HL-60 (cell line): ENCODE data around the gene BACH1.

Source experiments
- DNase-seq, 2 experiments: peaks; one replicate each; pipeline ENCODE4 v3.0.0-alpha.2; 2010 to 2020; ENCODE audit warnings: low read depth in 1 of 2, low spot score in 1 of 2
- H3K27ac ChIP-seq: fragments of 250-450 bp; sonication (Bioruptor Pico); replicated peaks from 2 replicates; pipeline ENCODE4 v1.5.1; 2020; ENCODE audit warnings: mild to moderate bottlenecking, moderate library complexity
- H3K27me3 ChIP-seq: fragments of 250-450 bp; sonication (Bioruptor Pico); 2 replicates; pipeline ENCODE4 v1.5.1; 2021; ENCODE audit warnings: mild to moderate bottlenecking, moderate library complexity; ENCODE audit not compliant: insufficient read depth, poor library complexity, severe bottlenecking
- H3K4me3 ChIP-seq: replicated peaks from 2 replicates; pipeline ENCODE4 v1.5.1; 2011; ENCODE audit warnings: mild to moderate bottlenecking, control low read depth, low read length; ENCODE audit not compliant: insufficient read depth
- GABPA ChIP-seq: IDR thresholded peaks from 2 replicates; pipeline ENCODE4 v1.6.1; 2012; ENCODE audit warnings: low read depth
- POLR2AphosphoS5 ChIP-seq: IDR thresholded peaks from 2 replicates; pipeline ENCODE4 v1.6.1; 2012; ENCODE audit warnings: low read depth
- SPI1 ChIP-seq: IDR thresholded peaks from 2 replicates; pipeline ENCODE4 v1.6.1; 2012; ENCODE audit warnings: low read depth, mild to moderate bottlenecking, borderline replicate concordance
- TF ChIP-seq, protein P1 (sequence below): IDR thresholded peaks from one replicate; pipeline ENCODE4 v1.5.1; 2011; ENCODE audit warnings: low read length, control low read depth, inconsistent platforms; ENCODE audit not compliant: insufficient read depth
- TF ChIP-seq, protein P2 (sequence below): IDR thresholded peaks from 2 replicates; pipeline ENCODE4 v1.6.1; 2012; ENCODE audit warnings: low read depth; ENCODE audit not compliant: insufficient replicate concordance

The BACH1 gene

DNA sequence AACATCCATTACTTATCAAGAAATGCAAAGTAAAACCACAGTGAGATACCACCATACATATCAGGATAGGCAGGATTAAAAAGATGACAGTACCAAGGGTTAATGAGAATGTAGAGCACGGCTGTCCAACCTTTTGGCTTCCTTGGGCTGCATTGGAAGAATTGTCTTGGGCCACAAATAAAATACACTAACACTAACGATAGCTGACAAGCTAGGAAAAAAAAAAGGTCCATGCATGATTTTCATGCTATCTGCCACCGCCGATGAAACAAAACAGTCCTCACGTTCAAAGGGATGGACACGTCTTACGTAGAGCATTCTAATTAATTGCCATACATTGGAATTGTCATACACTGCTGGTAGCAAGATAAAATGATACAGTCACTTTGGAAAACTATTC lies 14.3 kb downstream of the BACH1 start:
- Histone ChIP-seq H3K27me3 (no peaks in the 10 kb centered on the region), H3K4me3 (no peak overlapping the region), H3K27ac (no peak overlapping the region)
- TF ChIP-seq POLR2AphosphoS5, result no peak
- no peak for TF ChIP-seq SPI1
- no peak for TF ChIP-seq GABPA
- TF ChIP-seq, protein P1, sequence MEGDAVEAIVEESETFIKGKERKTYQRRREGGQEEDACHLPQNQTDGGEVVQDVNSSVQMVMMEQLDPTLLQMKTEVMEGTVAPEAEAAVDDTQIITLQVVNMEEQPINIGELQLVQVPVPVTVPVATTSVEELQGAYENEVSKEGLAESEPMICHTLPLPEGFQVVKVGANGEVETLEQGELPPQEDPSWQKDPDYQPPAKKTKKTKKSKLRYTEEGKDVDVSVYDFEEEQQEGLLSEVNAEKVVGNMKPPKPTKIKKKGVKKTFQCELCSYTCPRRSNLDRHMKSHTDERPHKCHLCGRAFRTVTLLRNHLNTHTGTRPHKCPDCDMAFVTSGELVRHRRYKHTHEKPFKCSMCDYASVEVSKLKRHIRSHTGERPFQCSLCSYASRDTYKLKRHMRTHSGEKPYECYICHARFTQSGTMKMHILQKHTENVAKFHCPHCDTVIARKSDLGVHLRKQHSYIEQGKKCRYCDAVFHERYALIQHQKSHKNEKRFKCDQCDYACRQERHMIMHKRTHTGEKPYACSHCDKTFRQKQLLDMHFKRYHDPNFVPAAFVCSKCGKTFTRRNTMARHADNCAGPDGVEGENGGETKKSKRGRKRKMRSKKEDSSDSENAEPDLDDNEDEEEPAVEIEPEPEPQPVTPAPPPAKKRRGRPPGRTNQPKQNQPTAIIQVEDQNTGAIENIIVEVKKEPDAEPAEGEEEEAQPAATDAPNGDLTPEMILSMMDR, result no peak
- TF ChIP-seq, protein P2, sequence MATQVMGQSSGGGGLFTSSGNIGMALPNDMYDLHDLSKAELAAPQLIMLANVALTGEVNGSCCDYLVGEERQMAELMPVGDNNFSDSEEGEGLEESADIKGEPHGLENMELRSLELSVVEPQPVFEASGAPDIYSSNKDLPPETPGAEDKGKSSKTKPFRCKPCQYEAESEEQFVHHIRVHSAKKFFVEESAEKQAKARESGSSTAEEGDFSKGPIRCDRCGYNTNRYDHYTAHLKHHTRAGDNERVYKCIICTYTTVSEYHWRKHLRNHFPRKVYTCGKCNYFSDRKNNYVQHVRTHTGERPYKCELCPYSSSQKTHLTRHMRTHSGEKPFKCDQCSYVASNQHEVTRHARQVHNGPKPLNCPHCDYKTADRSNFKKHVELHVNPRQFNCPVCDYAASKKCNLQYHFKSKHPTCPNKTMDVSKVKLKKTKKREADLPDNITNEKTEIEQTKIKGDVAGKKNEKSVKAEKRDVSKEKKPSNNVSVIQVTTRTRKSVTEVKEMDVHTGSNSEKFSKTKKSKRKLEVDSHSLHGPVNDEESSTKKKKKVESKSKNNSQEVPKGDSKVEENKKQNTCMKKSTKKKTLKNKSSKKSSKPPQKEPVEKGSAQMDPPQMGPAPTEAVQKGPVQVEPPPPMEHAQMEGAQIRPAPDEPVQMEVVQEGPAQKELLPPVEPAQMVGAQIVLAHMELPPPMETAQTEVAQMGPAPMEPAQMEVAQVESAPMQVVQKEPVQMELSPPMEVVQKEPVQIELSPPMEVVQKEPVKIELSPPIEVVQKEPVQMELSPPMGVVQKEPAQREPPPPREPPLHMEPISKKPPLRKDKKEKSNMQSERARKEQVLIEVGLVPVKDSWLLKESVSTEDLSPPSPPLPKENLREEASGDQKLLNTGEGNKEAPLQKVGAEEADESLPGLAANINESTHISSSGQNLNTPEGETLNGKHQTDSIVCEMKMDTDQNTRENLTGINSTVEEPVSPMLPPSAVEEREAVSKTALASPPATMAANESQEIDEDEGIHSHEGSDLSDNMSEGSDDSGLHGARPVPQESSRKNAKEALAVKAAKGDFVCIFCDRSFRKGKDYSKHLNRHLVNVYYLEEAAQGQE, result no peak
- no peak for DNase-seq

DNA sequence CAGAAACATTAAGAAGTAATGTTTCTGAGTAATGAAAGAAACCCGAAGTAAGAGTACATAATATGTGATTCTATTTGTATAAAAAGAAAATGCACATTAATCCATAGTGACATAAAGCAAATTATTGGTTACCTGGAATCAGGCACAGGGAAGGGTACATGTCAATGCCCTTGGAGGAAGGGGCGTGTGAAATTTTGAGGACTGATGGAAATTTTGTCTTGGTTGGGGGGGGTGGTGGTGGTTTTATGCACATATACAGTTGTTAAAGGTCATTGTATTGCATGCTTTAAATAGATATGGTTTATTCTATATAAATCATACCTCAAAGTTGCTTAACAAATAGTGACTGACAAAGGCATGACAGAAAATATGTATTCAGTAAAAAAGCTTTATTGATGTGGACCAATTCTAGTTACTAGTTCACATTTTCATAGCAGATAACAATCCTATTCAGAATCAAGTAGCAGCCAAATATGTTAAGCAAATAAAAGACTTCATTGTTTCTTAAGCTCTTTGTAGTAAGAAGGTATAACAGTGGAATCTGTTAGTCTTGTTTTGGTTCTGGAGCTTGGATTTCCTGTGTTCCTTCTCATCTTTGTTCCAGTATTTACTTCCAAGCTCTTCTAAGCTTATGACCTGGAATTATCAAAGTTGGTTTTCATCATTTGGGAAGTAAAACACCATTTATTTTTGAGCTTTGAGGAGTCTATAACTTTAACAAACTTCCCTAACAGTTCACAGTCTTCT lies 15.1 kb downstream of the BACH1 start:
- no peaks in the 10 kb centered on the region for H3K27me3 ChIP-seq
- H3K27ac ChIP-seq, result no peak overlapping the region
- TF ChIP-seq POLR2AphosphoS5 (no peak), SPI1 (no peak), GABPA (no peak)
- TF ChIP-seq, protein P1, result no peak
- TF ChIP-seq, protein P2, result no peak
- no peak for DNase-seq
- H3K4me3 ChIP-seq, result no peak overlapping the region

DNA sequence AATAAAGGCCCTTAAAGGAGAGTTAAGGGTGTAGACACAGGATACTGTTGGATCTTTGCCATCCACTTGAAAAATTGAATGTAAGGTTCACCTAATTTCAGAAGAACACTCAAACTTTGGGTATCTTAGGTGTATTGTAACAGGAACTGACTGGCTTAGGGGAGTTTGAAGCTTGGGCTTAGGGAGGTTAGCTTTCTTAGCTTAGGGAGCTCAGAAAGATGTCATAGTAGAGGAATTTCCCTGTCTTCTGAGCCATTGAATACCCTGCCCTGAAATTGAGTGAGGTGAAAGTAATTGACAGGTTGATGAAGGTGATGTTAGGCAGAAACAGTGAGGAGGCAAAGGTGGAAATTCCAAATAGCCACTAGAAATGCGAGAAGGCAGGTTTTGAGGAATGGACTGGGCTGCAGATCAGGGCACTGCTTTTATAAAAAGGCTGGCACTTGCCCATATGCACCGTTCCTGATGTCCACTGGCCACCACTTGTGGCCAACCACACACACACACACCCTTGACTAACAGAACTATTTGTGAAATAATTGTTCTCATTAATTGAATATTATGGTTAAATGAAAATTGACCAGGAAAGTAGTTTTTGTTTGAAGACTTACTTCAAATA lies 16.5 kb downstream of the BACH1 start:
- TF ChIP-seq GABPA, result no peak
- TF ChIP-seq POLR2AphosphoS5, result no peak
- TF ChIP-seq, protein P1, result no peak
- TF ChIP-seq, protein P2, result no peak
- TF ChIP-seq SPI1, result no peak
- no peak overlapping the region for H3K27ac ChIP-seq
- H3K4me3 ChIP-seq, result no peak overlapping the region
- no peak for DNase-seq
- H3K27me3 ChIP-seq, result no peaks in the 10 kb centered on the region
